HEK293 (cell line): ENCODE results near the gene STYXL1.
A peak's percentile ranks its signal among the peaks of the same experiment; 100 is the strongest.
"Not testable (repeated sequence)": the region's sequence is repeated elsewhere in the genome, so short reads cannot be mapped to it uniquely, and the experiment has no call there.

Experiments
- CTCF ChIA-PET: fragments of 350-600 bp; formaldehyde crosslinking; extraction: SDS; loops from one replicate; lab custom pipeline; 2021; ENCODE audit warnings: antibody characterized with exemption; lab: Yijun Ruan, JAX
- POLR2A ChIA-PET: fragments of 300-600 bp; formaldehyde crosslinking; extraction: SDS; loops from one replicate; lab custom pipeline; 2020; ENCODE audit warnings: antibody characterized with exemption, inconsistent platforms; lab: Yijun Ruan, JAX
- H3K27ac ChIP-seq: fragments of 200-500 bp; sonication (Bioruptor generic); 2 replicates; pipeline ENCODE4 v1.5.1; 2014; ENCODE audit warnings: low read depth, low read length, control low read depth, inconsistent platforms; ENCODE audit errors: extremely low read depth
- H3K36me3 ChIP-seq, 2 experiments: fragments of 200-500 bp in 1 of 2; sonication (Bioruptor generic) in 1 of 2; 1 replicate in 1 of 2; 2 replicates in 1 of 2; pipeline ENCODE4 v1.5.1; 2014 to 2017; ENCODE audit warnings: inconsistent platforms in 2 of 2, low read length in 2 of 2; ENCODE audit not compliant: control insufficient read depth in 2 of 2, insufficient read depth in 1 of 2
- H3K4me1 ChIP-seq: fragments of 200-500 bp; sonication (Bioruptor generic); 2 replicates; pipeline ENCODE4 v1.5.1; 2014; ENCODE audit warnings: mild to moderate bottlenecking, low read length, inconsistent platforms; ENCODE audit not compliant: control insufficient read depth, insufficient read depth
- H3K4me3 ChIP-seq: 2 replicates; pipeline ENCODE4 v1.5.1; 2011; ENCODE audit warnings: low read depth, mild to moderate bottlenecking, control low read depth, low read length, moderate library complexity
- H3K9me3 ChIP-seq: fragments of 200-500 bp; sonication (Bioruptor generic); 2 replicates; pipeline ENCODE4 v1.5.1; 2014; ENCODE audit warnings: low read depth, low read length, inconsistent platforms; ENCODE audit not compliant: control insufficient read depth, insufficient read depth
- ATF2 ChIP-seq: fragments of 450-650 bp; formaldehyde crosslinking; IDR thresholded peaks from 2 replicates; pipeline ENCODE4 v1.5.1; 2016; ENCODE audit warnings: missing biosample characterization, missing genetic modification characterization, low read depth
- KLF16 ChIP-seq: fragments of 450-650 bp; formaldehyde crosslinking; IDR thresholded peaks from 2 replicates; pipeline ENCODE4 v1.5.1; 2017; ENCODE audit warnings: missing biosample characterization, missing genetic modification characterization
- KLF8 ChIP-seq: fragments of 450-650 bp; formaldehyde crosslinking; IDR thresholded peaks from 2 replicates; pipeline ENCODE4 v1.5.1; 2016; ENCODE audit warnings: missing biosample characterization, missing genetic modification characterization
- OVOL3 ChIP-seq: fragments of 450-650 bp; formaldehyde crosslinking; IDR thresholded peaks from 2 replicates; pipeline ENCODE4 v1.5.1; 2016; ENCODE audit warnings: missing biosample characterization, missing genetic modification characterization
- SP7 ChIP-seq: fragments of 450-650 bp; formaldehyde crosslinking; IDR thresholded peaks from 2 replicates; pipeline ENCODE4 v1.5.1; 2016; ENCODE audit warnings: missing biosample characterization, missing genetic modification characterization
- ZBTB44 ChIP-seq: fragments of 450-650 bp; IDR thresholded peaks from 2 replicates; pipeline ENCODE4 v1.5.1; 2018; ENCODE audit warnings: missing biosample characterization, mild to moderate bottlenecking, missing genetic modification characterization
- ZBTB6 ChIP-seq: fragments of 450-650 bp; formaldehyde crosslinking; IDR thresholded peaks from 2 replicates; pipeline ENCODE4 v1.5.1; 2017; ENCODE audit warnings: missing biosample characterization, missing genetic modification characterization
- ZFP37 ChIP-seq: fragments of 450-650 bp; formaldehyde crosslinking; IDR thresholded peaks from 2 replicates; pipeline ENCODE4 v1.5.1; 2016; ENCODE audit warnings: missing biosample characterization, missing genetic modification characterization
- ZNF221 ChIP-seq: fragments of 450-650 bp; formaldehyde crosslinking; IDR thresholded peaks from 2 replicates; pipeline ENCODE4 v1.5.1; 2017; ENCODE audit warnings: missing biosample characterization, missing genetic modification characterization, borderline replicate concordance
- ZNF335 ChIP-seq: fragments of 450-650 bp; formaldehyde crosslinking; conservative IDR thresholded peaks from 2 replicates; pipeline ENCODE4 v1.5.1; 2016; ENCODE audit warnings: missing biosample characterization, missing genetic modification characterization
- ZNF529 ChIP-seq: fragments of 450-650 bp; formaldehyde crosslinking; IDR thresholded peaks from 2 replicates; pipeline ENCODE4 v1.5.1; 2017; ENCODE audit warnings: missing genetic modification characterization, missing biosample characterization; ENCODE audit not compliant: insufficient replicate concordance
- ZNF600 ChIP-seq: fragments of 450-650 bp; formaldehyde crosslinking; IDR thresholded peaks from 2 replicates; pipeline ENCODE4 v1.5.1; 2016; ENCODE audit warnings: missing biosample characterization, missing genetic modification characterization
- ZNF645 ChIP-seq: fragments of 450-650 bp; formaldehyde crosslinking; IDR thresholded peaks from 2 replicates; pipeline ENCODE4; 2016; ENCODE audit warnings: missing biosample characterization, missing genetic modification characterization
- ZNF701 ChIP-seq: fragments of 450-650 bp; formaldehyde crosslinking; IDR thresholded peaks from 2 replicates; pipeline ENCODE4 v1.5.1; 2016; ENCODE audit warnings: missing biosample characterization, missing genetic modification characterization
- ZNF707 ChIP-seq: fragments of 450-650 bp; formaldehyde crosslinking; IDR thresholded peaks from 2 replicates; pipeline ENCODE4 v1.5.1; 2016; ENCODE audit warnings: missing biosample characterization, missing genetic modification characterization
- ZNF777 ChIP-seq: fragments of 450-650 bp; formaldehyde crosslinking; IDR thresholded peaks from 2 replicates; pipeline ENCODE4 v1.5.1; 2017; ENCODE audit warnings: missing biosample characterization, missing genetic modification characterization, borderline replicate concordance
- ZXDB ChIP-seq: fragments of 450-650 bp; formaldehyde crosslinking; IDR thresholded peaks from 2 replicates; pipeline ENCODE4 v1.5.1; 2016; ENCODE audit warnings: missing biosample characterization, missing genetic modification characterization

Gene STYXL1

GRCh38 chr7:76053461-76053860 is 5.7 kb upstream of the STYXL1 start (continued):
- TF ChIP-seq ZXDB (tag by site-specific recombination) (no peak), ZNF529 (tag by site-specific recombination) (no peak)

GRCh38 chr7:76052681-76053080 is 4.9 kb upstream of the STYXL1 start:
- H3K4me1 ChIP-seq, H3K4me3 ChIP-seq, CTCF ChIA-PET, H3K27ac ChIP-seq, H3K9me3 ChIP-seq: not testable (repeated sequence)
- POLR2A ChIA-PET, result interaction anchor here (1.3 kb wide), 1 partner anchor 8 kb away, joined by 3 read pairs; no protein-coding TSS in a partner anchor
- peaks cover 31 to 75% of the 10 kb centered on the region in 2 experiments for H3K36me3 ChIP-seq

GRCh38 chr7:76051840-76052239 is 4.0 kb upstream of the STYXL1 start:
- Histone ChIP-seq H3K4me1 (no peaks in the 10 kb centered on the region; the same call in 1 of the 2 replicates), H3K9me3 (no peaks in the 10 kb centered on the region), H3K27ac (no peak overlapping the region), H3K4me3 (no peak overlapping the region)
- ChIA-PET CTCF (no interaction called here), POLR2A (interaction anchor here (0.6 to 0.7 kb wide), 3 partner anchors 11 to 198 kb away, joined by 3 to 6 read pairs (median 3); no protein-coding TSS in a partner anchor)
- TF ChIP-seq ZBTB6 (tag by site-specific recombination) (no peak), ATF2 (peak; percentile 35; the same call in 1 of the 2 replicates)
- TF ChIP-seq, all 188 proteins: peak for 1
- H3K36me3 ChIP-seq, result peaks cover 29 to 66% of the 10 kb centered on the region in 2 experiments

- peaks cover 19 to 54% of the 10 kb centered on the region in 2 experiments for H3K36me3 ChIP-seq
- H3K9me3 ChIP-seq, result no peaks in the 10 kb centered on the region
- H3K4me3 ChIP-seq, result no peak overlapping the region
- no peaks in the 10 kb centered on the region; the same call in 1 of the 2 replicates for H3K4me1 ChIP-seq
- no peak overlapping the region for H3K27ac ChIP-seq
- CTCF ChIA-PET, result no interaction called here
- POLR2A ChIA-PET, result no interaction called here
- no peak for TF ChIP-seq ZBTB44 (tag by site-specific recombination)
- TF ChIP-seq ZNF221, result no peak
- no peak for TF ChIP-seq ZNF701 (tag by site-specific recombination)
- no peak for TF ChIP-seq SP7 (tag by site-specific recombination)
- no peak for TF ChIP-seq OVOL3 (tag by site-specific recombination)
- no peak for TF ChIP-seq ZFP37 (tag by site-specific recombination)
- TF ChIP-seq KLF16 (tag by site-specific recombination), result no peak
- no peak for TF ChIP-seq ZNF707 (tag by site-specific recombination)
- TF ChIP-seq ZNF777 (tag by site-specific recombination), result no peak
- no peak for TF ChIP-seq ZNF645 (tag by site-specific recombination)
- no peak for TF ChIP-seq KLF8
- no peak for TF ChIP-seq ZNF600
- no peak for TF ChIP-seq ZNF335 (tag by site-specific recombination)
Measured at GRCh38 chr7:76050545-76050944, 2.7 kb upstream of the STYXL1 start.
